ENCODE data around the gene CAMTA1.

DNA sequence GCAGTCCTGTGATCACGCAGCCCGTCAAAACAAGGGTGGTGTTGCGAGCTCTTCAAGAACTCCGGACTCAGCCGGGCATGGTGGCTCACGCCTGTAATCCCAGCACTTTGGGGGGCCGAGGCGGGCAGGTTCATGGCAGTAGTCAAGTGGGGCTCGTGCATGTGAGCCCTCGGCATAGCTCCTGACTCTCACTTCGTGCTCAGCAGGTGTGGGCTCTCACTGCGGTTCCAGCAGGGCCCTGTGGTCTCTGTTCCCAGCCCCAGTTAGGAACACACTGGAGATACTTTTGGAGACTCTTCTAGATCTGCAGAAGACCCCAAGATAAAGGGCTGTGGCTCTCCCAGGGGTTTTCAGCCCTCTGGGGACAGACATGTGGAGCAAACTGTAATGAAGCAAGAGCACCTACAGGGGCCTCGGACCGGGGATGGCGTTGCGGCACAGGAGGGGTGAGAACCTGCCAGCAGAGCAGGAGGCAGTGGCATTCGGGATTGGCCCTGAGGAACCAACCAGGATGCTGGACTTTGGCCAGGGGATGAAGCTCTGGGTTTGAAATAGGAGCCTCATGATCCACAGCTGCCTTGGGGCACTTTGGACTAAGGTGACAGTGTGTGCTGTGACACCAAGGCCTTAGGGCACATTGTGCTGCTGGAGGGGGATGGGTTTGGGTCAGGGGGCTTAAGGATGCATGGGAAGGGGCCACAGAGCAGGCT, 443.2 kb downstream of the CAMTA1 start:
- no peak for TF ChIP-seq RAD21 (conservative IDR thresholded peaks at IDR 0.05)
- no peak for TF ChIP-seq CTCF (IDR thresholded peaks at IDR 0.05; ENCODE audit: poor library complexity, severe bottlenecking)
- TF ChIP-seq EZH2 (IDR thresholded peaks at IDR 0.05; ENCODE audit: borderline replicate concordance, insufficient read depth, low read length, poor library complexity, severe bottlenecking), result no peak
- no peak for TF ChIP-seq MXI1 (conservative IDR thresholded peaks at IDR 0.05; ENCODE audit: poor library complexity, severe bottlenecking)

All from neural cell (in vitro differentiated cells).